Muscle of leg (tissue), 11 donors: ENCODE results near the gene STARD3. TPM values are rescaled to one million over a fixed set of nuclear protein-coding genes. Genes with fewer than 3 reads are reported as not detected.

Experiments
- DNase-seq: peaks from one replicate; pipeline ENCODE4 v3.0.0; 2013
- H3K27ac ChIP-seq: one replicate; pipeline ENCODE4 v1.5.1; 2013; ENCODE audit warnings: mild to moderate bottlenecking, low read length, control low read depth
- H3K27me3 ChIP-seq: one replicate; pipeline ENCODE4 v1.6.1; 2013; ENCODE audit warnings: low read length; ENCODE audit not compliant: control insufficient read depth, insufficient read depth
- H3K36me3 ChIP-seq: one replicate; pipeline ENCODE4 v1.6.1; 2013; ENCODE audit warnings: low read length; ENCODE audit not compliant: control insufficient read depth, insufficient read depth
- H3K4me1 ChIP-seq: one replicate; pipeline ENCODE4 v1.6.1; 2013; ENCODE audit warnings: low read length; ENCODE audit not compliant: control insufficient read depth, insufficient read depth
- H3K4me3 ChIP-seq: one replicate; pipeline ENCODE4 v1.5.1; 2013; ENCODE audit warnings: low read length, control low read depth
- H3K9me3 ChIP-seq: replicated peaks from 2 replicates; pipeline ENCODE4 v1.6.1; 2013; ENCODE audit warnings: low read depth, low read length; ENCODE audit not compliant: control insufficient read depth
- WGBS: methylation state at CpG from one replicate; pipeline ENCODE4 v1.1.5; 2013; ENCODE audit warnings: missing lambda C conversion rate; ENCODE audit not compliant: insufficient coverage; 5-methylcytosine and 5-hydroxymethylcytosine counted together
- polyA plus RNA-seq, 8 donors: library from polyadenylated mRNA; unstranded; fragments of 120-200 nt; gene quantifications; one replicate each; pipeline versions ENCODE4 v1.2.1 to v1.2.3, GENCODE V29; 2013; ENCODE audit warnings: inconsistent platforms in 1 of 8, low replicate concordance in 1 of 8; ENCODE audit not compliant: insufficient read length in 8 of 8, insufficient read depth in 1 of 8
- total RNA-seq: library from RNA; stranded (reverse); fragments of 120-200 nt; gene quantifications from one replicate; pipeline ENCODE4 v1.2.4, GENCODE V29; 2013

The STARD3 gene
- total and polyA plus RNA-seq, 9 donors = 12.5 to 41.5 (median 32.5) TPM

GRCh38 chr17:39651923-39652586 lies 15.1 kb downstream of the STARD3 start:
- Histone ChIP-seq H3K9me3 (no peaks in the 10 kb centered on the region), H3K4me3 (no peak overlapping the region), H3K27me3 (no peaks in the 10 kb centered on the region), H3K36me3 (peaks cover 12% of the 10 kb centered on the region), H3K4me1 (peaks cover 6% of the 10 kb centered on the region), H3K27ac (no peak overlapping the region)
- no peak for DNase-seq
- WGBS = 64% methylated on average over 2 of the region's 8 CpGs

- no peaks in the 10 kb centered on the region for H3K9me3 ChIP-seq
- no peaks in the 10 kb centered on the region for H3K27me3 ChIP-seq
- H3K4me3 ChIP-seq = no peak overlapping the region
- no peak overlapping the region for H3K27ac ChIP-seq
- no peak for DNase-seq
- H3K4me1 ChIP-seq = peaks cover 6% of the 10 kb centered on the region
- H3K36me3 ChIP-seq = peaks cover 16% of the 10 kb centered on the region
- 53% methylated on average over 7 of the region's 7 CpGs for WGBS
Measured at GRCh38 chr17:39652587-39653315, 15.8 kb downstream of the STARD3 start.

GRCh38 chr17:39653316-39653661 lies 16.3 kb downstream of the STARD3 start:
- peaks cover 6% of the 10 kb centered on the region for H3K4me1 ChIP-seq
- no peak overlapping the region for H3K27ac ChIP-seq

GRCh38 chr17:39653662-39654331 lies 16.9 kb downstream of the STARD3 start:
- DNase-seq = no peak
- Histone ChIP-seq H3K4me1 (peaks cover 6% of the 10 kb centered on the region), H3K36me3 (peaks cover 26% of the 10 kb centered on the region), H3K27ac (no peak overlapping the region), H3K4me3 (no peak overlapping the region), H3K9me3 (no peaks in the 10 kb centered on the region), H3K27me3 (no peaks in the 10 kb centered on the region)
- WGBS = 72% methylated on average over 7 of the region's 14 CpGs

More at GRCh38 chr17:39653316-39653661, 16.3 kb downstream of the STARD3 start:
- Histone ChIP-seq H3K36me3 (peaks cover 22% of the 10 kb centered on the region), H3K9me3 (no peaks in the 10 kb centered on the region), H3K4me3 (no peak overlapping the region), H3K27me3 (no peaks in the 10 kb centered on the region)
- 81% methylated on average over 6 of the region's 12 CpGs for WGBS
- DNase-seq = no peak

GRCh38 chr17:39655105-39655504 lies 18.2 kb downstream of the STARD3 start:
- no peak overlapping the region for H3K27ac ChIP-seq
- no peak for DNase-seq
- no peaks in the 10 kb centered on the region for H3K27me3 ChIP-seq
- no peak overlapping the region for H3K4me3 ChIP-seq
- no peaks in the 10 kb centered on the region for H3K9me3 ChIP-seq
- peaks cover 37% of the 10 kb centered on the region for H3K36me3 ChIP-seq
- H3K4me1 ChIP-seq = peaks cover 13% of the 10 kb centered on the region
- WGBS = no CpG with 5 or more reads among the region's 2 CpGs

GRCh38 chr17:39658346-39658745 lies 21.4 kb downstream of the STARD3 start:
- Histone ChIP-seq H3K36me3 (peaks cover 58% of the 10 kb centered on the region), H3K9me3 (no peaks in the 10 kb centered on the region), H3K4me1 (peaks cover 37% of the 10 kb centered on the region), H3K27me3 (no peaks in the 10 kb centered on the region), H3K27ac (no peak overlapping the region), H3K4me3 (no peak overlapping the region)
- DNase-seq = no peak
- WGBS = 90% methylated on average over 8 of the region's 11 CpGs

- H3K27me3 ChIP-seq = no peaks in the 10 kb centered on the region
- H3K9me3 ChIP-seq = no peaks in the 10 kb centered on the region
- peaks cover 41% of the 10 kb centered on the region for H3K4me1 ChIP-seq
- H3K27ac ChIP-seq = peak overlapping the region; percentile 13
- no peak overlapping the region for H3K4me3 ChIP-seq
- DNase-seq = no peak
- no CpG with 5 or more reads among the region's 3 CpGs for WGBS
- peaks cover 55% of the 10 kb centered on the region for H3K36me3 ChIP-seq
Measured at GRCh38 chr17:39658760-39659159, 21.8 kb downstream of the STARD3 start.

- Histone ChIP-seq H3K4me1 (peaks cover 48% of the 10 kb centered on the region), H3K36me3 (peaks cover 50% of the 10 kb centered on the region), H3K9me3 (no peaks in the 10 kb centered on the region), H3K4me3 (no peak overlapping the region), H3K27ac (peak overlapping the region; percentile 71), H3K27me3 (no peaks in the 10 kb centered on the region)
- WGBS = 50% methylated on average over 2 of the region's 15 CpGs
- DNase-seq = peak; percentile 57
Measured at GRCh38 chr17:39659279-39660010, 22.5 kb downstream of the STARD3 start.

- Histone ChIP-seq H3K4me3 (no peak overlapping the region), H3K36me3 (peaks cover 48% of the 10 kb centered on the region)
Measured at GRCh38 chr17:39660011-39660360, 23.0 kb downstream of the STARD3 start.

More at GRCh38 chr17:39660011-39660360, 23.0 kb downstream of the STARD3 start:
- no peak for DNase-seq
- Histone ChIP-seq H3K9me3 (no peaks in the 10 kb centered on the region), H3K27ac (peak overlapping the region; percentile 71), H3K27me3 (no peaks in the 10 kb centered on the region), H3K4me1 (peaks cover 53% of the 10 kb centered on the region)
- 90% methylated on average over 5 of the region's 5 CpGs for WGBS
